ENCODE data around the gene RRAS. TPM values are rescaled to one million over a fixed set of nuclear protein-coding genes. Genes with fewer than 3 reads are reported as not detected.

Gene RRAS
- total RNA-seq, 6 experiments from 2014 or later = 8.5 to 16.4 (median 11.5) TPM

DNA sequence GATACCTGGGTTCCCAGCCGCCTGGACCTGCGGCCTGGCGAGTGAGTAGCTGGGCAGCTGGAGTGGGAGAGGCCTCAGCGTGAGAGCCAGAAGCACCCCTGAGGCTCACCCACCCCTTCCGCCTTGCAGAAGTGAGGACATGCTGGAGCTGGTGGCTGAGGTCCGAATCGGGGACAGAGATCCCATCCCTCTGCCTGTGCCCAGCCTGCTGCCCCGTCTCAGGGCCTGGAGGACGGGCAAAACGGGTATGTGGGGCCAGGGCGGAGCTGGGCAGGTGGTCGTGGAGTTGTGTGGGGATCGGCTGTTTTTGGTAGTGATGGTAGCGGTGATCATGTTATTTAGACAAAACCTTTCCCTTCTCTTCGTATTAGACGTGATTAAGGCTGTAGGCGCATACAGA, 6.6 kb upstream of the RRAS start:
- peaks cover 0 to 12% (median 6%) of the 10 kb centered on the region in 4 donors for H3K4me1 ChIP-seq
- no peaks in the 10 kb centered on the region for H3K9me3 ChIP-seq
- WGBS (ENCODE audit: insufficient coverage, low coverage, low lambda C conversion rate, missing lambda C conversion rate) = 95% methylated on average over 12 of the region's 17 CpGs
- intact Hi-C loops (cut with DNase I) = no loop called here
- no peak overlapping the region for H3K27ac ChIP-seq
- no peaks in the 10 kb centered on the region for H3K27me3 ChIP-seq
- TF ChIP-seq CTCF (IDR thresholded peaks at IDR 0.05) (no peak), POLR2A (IDR thresholded peaks at IDR 0.05) (no peak)
- peak in 1 of 3 donors; percentile 17 for DNase-seq
- peaks cover 0 to 43% (median 9%) of the 10 kb centered on the region in 4 donors for H3K36me3 ChIP-seq
- no peak for ATAC-seq
- no peak overlapping the region for H3K4me3 ChIP-seq

DNA sequence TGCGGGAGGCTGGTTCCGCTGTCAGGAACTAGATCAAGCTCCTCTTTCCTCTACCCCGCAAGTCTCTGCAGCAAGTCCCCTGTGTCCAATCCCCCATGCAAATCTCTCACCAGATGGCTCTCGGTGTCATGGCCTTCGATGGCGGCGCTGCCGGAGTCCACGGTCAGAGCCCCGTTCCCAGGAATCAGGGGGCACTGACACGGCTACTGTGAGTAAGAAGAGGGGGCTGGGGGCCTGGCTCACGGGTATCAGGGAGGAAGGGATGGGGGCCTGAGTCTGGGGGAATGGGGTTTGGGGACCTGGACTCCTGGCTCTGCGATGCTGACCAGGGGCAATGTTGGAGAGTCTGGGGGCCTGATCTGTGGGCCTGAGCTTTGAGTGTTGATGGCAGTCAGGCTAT, 6.1 kb upstream of the RRAS start:
- TF ChIP-seq POLR2A (IDR thresholded peaks at IDR 0.05) (no peak), CTCF (IDR thresholded peaks at IDR 0.05) (no peak)
- H3K4me1 ChIP-seq = peaks cover 0 to 13% (median 8%) of the 10 kb centered on the region in 4 donors
- H3K4me3 ChIP-seq = no peak overlapping the region
- intact Hi-C loops (cut with DNase I) = no loop called here
- no peaks in the 10 kb centered on the region for H3K27me3 ChIP-seq
- no peak for ATAC-seq
- no peaks in the 10 kb centered on the region for H3K9me3 ChIP-seq
- H3K36me3 ChIP-seq = peaks cover 0 to 39% (median 5%) of the 10 kb centered on the region in 4 donors
- H3K27ac ChIP-seq = no peak overlapping the region
- 60% methylated on average over 1 of the region's 13 CpGs for WGBS (ENCODE audit: insufficient coverage, low coverage, low lambda C conversion rate, missing lambda C conversion rate)
- no peak for DNase-seq

DNA sequence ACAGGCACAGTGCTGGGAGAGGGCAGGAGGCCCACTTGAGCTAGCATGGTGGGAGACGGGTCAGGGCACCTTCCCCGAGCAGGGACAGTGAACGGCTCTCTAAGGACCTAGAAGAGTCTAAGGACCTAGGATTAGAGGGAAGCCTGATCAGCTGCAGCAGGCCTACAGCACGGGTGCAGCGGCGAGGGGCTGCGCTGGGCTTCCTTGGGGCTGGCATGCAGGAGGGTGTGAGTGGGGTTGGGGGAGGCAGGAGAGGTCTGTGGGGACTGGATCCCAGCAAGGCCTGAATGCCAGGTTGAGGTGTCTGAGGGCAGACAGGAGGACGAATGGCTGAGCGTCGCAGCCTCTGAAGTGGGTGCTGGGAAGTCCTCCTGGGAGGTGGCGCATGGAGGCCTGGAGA, 5.6 kb upstream of the RRAS start:
- no peaks in the 10 kb centered on the region for H3K9me3 ChIP-seq
- H3K4me3 ChIP-seq = no peak overlapping the region
- 80% methylated on average over 2 of the region's 11 CpGs for WGBS (ENCODE audit: insufficient coverage, low coverage, low lambda C conversion rate, missing lambda C conversion rate)
- H3K4me1 ChIP-seq = peaks cover 0 to 15% (median 8%) of the 10 kb centered on the region in 4 donors
- peaks cover 0 to 38% (median 5%) of the 10 kb centered on the region in 4 donors for H3K36me3 ChIP-seq
- DNase-seq = peak in 1 of 3 donors; percentile 16
- H3K27me3 ChIP-seq = no peaks in the 10 kb centered on the region
- no peak for TF ChIP-seq POLR2A (IDR thresholded peaks at IDR 0.05)
- TF ChIP-seq CTCF (IDR thresholded peaks at IDR 0.05) = no peak
- no peak overlapping the region for H3K27ac ChIP-seq
- intact Hi-C loops (cut with DNase I) = no loop called here
- no peak for ATAC-seq

- Histone ChIP-seq H3K4me1 (peaks cover 0 to 15% (median 8%) of the 10 kb centered on the region in 4 donors), H3K4me3 (no peak overlapping the region)
- TF ChIP-seq POLR2A (IDR thresholded peaks at IDR 0.05) = no peak
- TF ChIP-seq CTCF (IDR thresholded peaks at IDR 0.05) = no peak
These were observed 3.5 kb upstream of the RRAS start for GRCh38 chr19:49643466-49643865.

More at GRCh38 chr19:49643466-49643865, 3.5 kb upstream of the RRAS start:
- WGBS (ENCODE audit: insufficient coverage, low coverage, low lambda C conversion rate, missing lambda C conversion rate) = 71% methylated on average over 2 of the region's 2 CpGs
- DNase-seq (no peak), ATAC-seq (no peak)
- peaks cover 0 to 22% (median 2%) of the 10 kb centered on the region in 4 donors for H3K36me3 ChIP-seq
- H3K9me3 ChIP-seq = no peaks in the 10 kb centered on the region
- intact Hi-C loops (cut with DNase I) = no loop called here
- H3K27ac ChIP-seq = no peak overlapping the region
- no peaks in the 10 kb centered on the region for H3K27me3 ChIP-seq

All from right lobe of liver (tissue), 6 donors.